Fibroblast of peridontal ligament (primary cell): ENCODE data around the gene TMEM45A.
"Not testable (repeated sequence)": the region's sequence is repeated elsewhere in the genome, so short reads cannot be mapped to it uniquely, and the experiment has no call there.

Experiments used
- DNase-seq: peaks from one replicate; pipeline ENCODE4 v3.0.0-alpha.2; 2010; ENCODE audit errors: extremely low read depth

TMEM45A gene, protein sequence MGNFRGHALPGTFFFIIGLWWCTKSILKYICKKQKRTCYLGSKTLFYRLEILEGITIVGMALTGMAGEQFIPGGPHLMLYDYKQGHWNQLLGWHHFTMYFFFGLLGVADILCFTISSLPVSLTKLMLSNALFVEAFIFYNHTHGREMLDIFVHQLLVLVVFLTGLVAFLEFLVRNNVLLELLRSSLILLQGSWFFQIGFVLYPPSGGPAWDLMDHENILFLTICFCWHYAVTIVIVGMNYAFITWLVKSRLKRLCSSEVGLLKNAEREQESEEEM

DNA sequence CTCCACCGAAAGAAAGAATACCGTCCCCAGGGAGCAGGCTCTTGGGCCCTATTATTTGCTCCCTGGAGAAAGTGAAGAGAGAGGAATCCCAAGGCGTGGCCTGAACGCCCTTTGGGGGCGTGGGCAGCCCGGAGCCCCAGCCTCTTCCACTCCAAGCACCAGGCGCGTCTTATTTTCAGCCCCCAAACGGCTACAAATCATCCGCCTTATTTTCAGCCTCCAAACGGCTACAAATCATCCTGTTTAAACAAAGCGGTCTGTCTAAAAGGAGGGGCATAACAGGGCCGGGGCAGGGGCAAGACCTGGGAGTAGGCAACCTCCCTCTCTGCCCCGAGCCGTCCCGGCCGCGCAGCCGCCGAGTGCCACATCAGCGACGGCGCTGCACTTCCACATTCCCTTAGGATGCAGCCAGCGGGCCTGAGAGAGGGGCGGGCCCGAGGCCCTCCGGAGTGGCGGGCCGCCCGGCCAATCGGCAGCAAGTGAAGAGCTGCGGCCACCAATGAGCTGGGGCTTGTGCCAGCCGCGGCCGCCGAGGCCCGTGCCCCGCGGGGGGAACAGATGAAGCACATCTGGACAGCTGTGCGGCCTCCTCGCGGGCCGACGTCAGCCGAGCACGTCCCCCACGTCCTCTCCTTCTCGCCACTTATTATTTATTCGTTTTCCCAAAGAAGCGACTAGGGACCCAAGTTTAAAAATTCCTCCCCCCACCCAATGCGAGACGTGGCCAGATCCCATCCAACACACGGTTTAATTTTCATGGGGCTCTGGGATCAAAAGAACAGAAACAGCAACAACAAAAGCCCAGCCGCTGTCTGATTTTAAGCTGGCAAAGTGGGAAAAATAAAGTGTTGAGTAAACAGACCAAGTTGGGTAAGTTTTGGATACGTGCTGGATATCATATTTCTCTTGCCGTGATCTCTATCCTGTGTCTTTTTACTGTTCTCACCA, at the start of gene TMEM45A:
TSS of gene TMEM45A (plus strand) at position 561 of the 948 bp plus-strand sequence. CDS start 62,593 bp downstream, outside the sequence.
- peak; percentile 94 for DNase-seq

DNA sequence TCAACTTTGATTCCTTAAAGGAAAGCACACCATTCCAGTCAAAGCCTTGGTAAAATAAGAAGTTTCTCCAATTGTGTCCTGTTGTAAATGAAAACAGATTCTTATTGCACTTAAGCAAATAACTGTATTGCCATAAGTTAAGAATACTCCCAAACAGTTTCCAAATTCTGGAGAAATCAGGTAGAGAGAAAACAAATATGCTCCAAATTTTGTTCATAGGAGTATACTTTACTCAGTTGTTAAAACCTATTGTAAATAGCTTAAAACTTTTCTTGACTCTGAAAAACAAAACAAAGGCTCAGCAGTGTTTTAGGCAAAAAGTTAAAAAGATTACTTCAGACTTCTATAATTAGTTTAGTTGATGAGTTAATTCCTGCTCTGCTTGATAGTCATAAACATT, 48.7 kb upstream of the TMEM45A start:
- DNase-seq: no peak

DNA sequence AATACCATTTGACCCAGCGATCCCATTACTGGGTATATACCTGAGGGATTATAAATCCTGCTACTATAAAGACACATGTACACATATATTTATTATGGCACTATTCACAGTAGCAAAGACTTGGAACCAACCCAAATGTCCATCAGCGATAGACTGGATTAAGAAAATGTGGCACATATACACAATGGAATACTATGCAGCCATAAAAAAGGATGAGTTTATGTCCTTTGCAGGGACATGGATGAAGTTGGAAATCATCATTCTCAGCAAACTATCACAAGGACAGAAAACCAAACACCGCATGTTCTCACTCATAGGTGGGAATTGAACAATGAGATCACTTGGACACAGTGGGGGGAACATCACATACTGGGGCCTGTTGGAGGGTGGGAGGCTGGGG, 45.4 kb upstream of the TMEM45A start:
- not testable (repeated sequence) for DNase-seq

DNA sequence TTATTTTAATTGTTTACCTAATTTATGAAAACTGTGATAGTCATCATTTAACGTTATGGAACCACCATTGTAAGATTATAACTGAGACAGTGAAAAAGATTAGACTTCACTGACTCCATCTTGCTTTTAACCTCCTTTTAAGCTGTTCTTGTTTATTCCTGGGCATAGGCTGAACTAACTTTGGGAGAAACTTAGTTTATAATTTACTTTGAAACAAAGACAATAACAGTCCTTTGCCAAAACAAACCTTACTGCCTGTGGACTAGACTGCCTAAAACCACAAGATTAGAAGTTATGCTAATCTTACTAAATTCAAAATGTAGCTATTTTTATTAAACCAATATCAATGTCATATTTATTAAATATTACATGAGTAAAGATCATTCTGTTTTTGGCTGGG, 44.3 kb upstream of the TMEM45A start:
- no peak for DNase-seq

DNA sequence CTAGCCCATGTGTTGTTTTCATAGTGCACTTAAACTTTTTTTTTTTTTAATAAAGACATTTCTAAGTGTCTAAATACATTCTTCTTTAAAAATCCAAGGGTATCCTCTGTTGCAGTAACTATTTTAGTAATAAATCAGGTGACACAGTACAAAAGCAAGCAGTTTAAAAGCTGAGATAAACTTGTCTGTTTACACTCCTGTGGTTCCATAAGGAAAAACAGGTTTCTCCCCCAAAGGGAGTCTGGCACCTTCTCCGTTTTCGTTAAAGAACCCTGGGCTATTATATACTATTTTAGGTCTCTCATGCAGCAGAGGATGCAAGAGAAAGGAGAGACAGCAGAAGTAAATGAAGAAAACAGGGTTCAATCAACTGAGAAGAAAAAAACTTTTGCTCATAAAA, 43.2 kb upstream of the TMEM45A start:
- no peak for DNase-seq

DNA sequence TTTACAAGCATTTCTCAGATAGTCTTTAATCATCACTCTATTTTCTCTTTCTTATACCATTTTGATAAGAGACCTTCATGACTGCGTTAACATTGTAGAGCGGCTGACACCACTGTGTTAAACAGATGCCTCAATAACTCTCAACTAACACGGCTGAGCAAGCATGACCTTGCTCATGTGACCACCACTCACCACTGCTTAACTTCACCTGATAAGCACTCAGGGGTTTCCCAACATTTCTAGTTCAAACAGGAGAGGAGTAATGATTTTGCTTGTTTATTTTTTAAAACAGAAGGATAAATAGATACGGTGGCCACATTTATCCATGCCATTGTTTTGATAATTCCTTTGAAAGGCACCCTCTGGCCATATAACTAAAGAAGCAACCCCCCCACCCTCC, 37.7 kb upstream of the TMEM45A start:
- no peak for DNase-seq

DNA sequence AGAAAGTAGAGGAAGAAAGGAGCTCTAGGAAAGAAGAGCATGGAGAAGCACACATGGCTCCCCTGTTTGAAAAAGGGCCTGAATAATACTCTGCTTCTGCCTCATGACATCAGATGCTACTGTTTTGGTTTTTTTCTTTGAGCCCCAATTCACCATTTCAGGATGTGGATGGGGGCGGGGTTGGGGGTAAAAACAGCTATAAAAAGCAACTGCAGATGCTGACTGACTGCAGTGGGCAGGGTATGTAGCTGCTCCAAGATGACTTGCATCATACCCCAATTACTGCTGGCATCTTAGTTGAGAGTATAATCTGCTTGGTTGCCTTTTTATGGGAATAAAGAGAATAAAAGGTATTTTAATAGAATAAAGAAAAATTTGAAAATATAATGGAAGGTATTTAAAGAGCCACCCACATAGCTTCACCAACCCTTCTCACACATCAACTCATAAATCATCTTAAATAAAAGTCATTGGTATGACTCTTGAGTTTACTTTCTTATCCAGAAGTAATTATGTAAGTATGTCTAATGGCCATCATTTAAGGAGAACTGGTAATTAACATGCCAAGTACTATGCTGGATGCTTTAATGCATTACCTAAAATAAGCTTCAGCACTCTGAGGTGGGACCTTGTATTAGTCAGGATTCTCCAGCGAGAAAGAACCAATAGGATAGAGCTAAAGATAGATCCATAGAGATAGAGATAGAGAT, 36.4 kb upstream of the TMEM45A start:
- peak; percentile 30 for DNase-seq

DNA sequence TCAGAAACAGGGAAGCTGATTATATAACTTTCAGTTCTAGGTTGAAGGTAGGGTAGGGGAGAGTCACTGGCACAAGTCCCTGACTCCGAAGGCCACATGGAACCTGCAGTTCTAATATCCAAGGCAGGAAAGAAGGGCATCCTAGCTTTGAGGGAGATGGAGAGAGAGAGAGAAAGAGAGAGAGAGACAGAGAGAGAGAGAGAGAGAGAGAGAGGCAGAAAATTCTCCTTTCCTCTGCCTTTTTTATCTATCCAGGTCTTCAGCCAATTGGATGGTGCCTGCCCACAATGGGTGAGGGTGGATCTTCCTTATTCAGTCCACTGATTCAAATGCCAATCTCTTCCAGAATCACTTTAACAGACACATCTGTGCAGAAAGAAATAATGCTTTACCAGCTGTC, 35.7 kb upstream of the TMEM45A start:
- no peak for DNase-seq

DNA sequence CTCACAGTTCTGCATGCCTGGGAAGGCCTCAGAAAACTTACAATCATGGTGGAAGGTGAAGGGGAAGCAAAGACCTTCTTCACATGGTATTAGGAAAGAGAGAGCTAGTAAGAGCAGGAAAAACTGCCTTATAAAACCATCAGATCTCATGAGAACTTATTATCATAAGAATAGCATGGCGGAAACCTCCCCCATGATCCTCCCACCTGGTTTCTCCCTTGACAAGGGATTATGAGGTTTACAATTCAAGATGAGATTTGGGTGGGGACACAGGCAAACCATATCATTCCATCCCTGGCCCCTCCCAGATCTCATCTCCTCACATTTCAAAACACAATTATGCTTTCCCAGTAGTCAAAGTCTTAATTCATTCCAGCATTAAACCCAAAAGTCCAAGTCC, 34.6 kb upstream of the TMEM45A start:
- no peak for DNase-seq

DNA sequence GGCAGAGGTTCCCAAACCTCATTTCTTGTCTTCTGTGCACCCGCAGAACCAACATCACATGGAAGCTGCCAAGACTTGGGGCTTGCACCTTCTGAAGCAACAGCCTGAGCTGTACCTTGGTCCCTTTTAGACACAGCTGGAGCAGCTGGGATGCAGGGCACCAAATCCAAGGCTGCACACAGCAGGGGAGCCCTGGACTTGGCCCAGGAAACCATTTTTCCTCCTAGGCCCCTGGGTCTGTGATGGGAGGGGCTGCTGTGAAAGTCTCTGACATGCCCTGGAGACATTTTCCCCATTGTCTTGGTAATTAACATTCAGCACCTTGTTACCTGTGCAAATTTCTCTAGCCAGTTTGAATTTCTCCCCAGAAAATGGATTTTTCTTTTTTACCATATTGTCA, 33.6 kb upstream of the TMEM45A start:
- no peak for DNase-seq

DNA sequence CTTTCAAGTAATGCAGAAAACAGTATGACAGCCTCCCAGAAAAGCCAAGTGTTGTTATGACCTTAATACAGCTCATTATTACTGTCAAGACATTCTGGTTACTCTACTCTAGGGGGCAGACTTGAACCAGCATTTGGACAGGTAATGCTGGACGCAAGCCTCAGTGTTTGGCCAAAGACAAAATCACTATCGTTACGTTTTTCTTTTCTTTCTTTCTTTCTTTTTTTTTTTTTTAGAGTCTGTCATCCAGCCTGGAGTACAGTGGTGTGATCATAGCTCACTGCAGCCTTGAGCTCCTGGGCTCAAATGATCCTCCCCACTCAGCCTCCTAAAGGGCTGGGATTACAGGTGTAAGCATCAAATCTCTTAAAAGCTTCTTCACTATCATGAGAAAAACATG, 29.4 kb upstream of the TMEM45A start:
- DNase-seq: peak; percentile 84

DNA sequence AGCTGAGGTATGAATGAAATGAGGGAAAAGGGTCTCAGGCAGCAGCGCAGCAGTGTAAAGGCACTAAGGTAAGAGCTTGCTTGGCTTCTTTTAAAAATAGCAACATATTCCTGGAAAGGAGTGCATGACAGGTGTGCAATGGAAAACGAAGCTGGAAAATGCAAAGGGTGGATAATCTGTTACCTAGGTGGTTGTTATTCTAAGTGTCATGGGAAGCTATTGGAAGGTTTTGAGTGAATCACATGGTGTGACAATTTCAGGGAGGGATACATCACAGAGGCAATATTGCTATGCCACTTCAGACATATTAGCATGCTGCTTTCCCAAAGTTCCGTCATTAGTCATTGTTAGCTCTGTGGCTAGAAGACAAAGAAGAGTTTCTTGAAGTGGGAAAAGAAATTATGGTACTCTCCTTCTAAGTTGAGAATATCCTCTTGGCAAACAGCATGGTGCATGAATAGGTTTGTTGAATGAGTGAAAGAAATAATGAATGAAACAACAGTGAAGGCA, 28.7 kb upstream of the TMEM45A start:
- DNase-seq: no peak

DNA sequence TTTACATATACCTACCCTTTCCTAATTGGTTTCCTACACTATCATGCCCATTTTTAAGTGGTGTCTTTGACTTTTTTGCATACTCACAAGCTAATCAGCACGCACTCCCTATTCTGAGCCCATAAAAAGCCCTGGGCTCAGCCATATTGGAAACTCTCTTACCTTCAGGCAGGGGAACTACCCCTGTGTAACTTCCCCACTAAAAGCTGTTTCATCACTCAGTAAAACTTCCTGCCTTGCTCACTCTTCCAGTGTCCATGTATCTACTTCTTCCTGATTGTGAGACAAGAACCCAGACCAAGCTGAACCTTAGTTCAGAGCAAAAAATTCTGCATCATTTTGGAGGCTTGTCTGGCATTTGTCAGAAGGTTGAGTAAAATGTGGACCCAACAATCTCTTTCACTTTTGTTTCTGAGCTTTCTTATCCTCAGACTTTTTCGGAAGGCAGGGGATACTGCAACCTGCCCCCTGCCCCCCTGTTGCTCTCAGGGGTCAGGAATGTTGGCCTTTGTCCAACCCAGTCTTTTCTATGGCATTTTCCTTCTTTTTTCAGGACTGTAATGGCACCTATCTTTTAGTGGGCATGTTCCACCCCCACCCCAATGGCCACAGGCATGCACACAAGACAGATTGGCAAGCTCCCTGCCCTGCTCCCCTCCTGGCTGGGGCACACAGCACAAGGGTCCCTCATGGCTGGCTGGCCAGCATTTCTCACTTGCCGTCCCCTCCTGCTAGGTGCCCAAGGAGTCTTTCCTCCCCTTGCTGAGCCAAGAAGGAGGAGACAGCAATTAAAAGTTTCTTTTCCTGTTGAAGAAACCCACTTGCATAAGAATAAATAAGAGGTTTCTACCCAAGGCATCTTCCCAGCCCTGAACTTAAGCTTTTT, 26.3 kb upstream of the TMEM45A start:
- peak; percentile 18 for DNase-seq

DNA sequence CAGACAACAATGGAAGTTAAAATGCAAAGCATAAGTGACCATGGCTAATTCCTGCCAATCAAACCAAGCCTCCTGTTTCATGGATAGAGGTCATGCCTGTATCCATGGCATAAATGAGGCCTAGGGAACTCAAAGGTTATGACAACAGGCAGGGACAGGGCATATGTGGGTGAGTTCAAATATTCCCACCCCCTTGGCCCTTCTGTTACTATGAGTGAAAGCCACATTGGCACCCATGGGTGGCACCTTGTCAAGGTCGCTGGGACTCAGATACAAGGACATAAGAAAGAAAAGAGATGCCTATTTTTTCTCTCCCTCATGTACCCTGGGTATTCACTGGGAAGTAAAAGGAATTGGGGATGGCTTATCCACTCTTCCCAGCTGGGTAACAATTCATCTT, 25.3 kb upstream of the TMEM45A start:
- DNase-seq: no peak

DNA sequence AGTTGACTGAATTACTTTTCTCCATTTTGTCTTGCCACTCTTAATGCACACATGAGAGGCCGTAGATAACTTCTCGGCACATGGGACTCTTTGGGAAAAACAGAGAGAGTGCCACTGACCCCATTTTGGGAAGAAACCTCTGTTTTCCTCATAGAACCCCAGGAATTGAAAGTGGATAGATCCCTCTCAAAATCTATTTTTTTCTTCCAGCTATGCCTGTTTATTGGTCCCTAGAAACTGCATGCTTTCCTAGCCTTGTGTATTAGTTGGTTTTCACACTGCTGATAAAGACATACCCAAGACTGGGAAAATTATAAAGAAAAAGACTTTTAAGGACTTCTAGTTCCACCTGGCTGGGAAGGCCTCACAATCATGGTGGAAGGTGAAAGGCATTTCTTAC, 23.7 kb upstream of the TMEM45A start:
- DNase-seq: no peak

DNA sequence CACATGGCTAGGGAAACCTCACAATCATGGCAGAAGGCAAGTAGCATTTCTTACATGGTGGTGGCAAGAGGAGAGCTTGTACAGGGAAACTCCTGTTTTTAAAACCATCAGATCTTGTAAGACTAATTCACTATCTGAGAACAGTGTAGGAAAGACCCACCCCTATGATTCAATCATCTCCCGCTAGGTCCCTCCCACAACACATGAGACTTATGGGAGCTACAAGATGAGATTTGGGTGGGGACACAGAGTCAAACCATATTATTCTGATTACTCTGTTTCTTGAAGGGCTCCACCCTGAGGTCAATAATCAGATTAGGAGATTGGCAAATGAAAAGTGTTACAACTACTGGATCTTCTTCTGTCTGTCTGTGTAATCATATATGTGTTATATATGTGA, 21.5 kb upstream of the TMEM45A start:
- no peak for DNase-seq

DNA sequence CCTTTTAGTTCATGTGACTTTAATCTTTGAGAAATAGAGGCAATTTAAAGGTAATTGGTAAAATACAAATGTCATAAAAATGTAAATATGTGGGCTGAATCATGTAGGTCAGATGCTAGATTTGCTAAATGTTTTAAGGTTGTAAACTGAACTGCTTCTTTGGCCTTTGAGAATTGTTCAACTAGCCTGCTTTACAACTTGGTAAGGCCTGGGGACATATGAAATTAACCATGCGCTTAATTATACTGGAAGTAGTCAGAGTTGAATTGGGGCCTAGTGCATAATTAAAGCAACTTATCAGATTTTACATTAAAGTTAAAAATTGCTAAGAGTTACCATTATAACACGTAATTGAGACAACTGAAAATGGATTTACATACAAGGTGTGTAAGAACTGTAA, 21.0 kb upstream of the TMEM45A start:
- no peak for DNase-seq

DNA sequence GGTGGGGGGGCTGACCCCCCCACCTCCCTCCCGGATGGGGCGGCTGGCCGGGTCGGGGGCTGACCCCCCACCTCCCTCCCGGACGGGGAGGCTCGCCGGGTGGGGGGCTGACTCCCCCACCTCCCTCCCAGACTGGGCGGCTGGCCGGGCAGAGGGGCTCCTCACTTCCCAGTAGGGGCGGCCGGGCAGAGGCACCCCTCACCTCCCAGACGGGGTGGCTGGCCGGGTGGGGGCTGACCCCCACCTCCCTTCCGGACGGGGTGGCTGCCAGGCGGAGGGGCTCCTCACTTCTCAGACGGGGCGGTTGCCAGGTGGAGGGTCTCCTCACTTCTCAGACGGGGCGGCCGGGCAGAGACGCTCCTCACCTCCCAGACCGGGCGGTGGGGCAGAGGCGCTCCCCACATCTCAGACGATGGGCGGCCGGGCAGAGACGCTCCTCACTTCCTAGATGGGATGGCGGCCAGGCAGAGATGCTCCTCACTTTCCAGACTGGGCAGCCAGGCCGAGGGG, 14.5 kb upstream of the TMEM45A start:
- not testable (repeated sequence) for DNase-seq

DNA sequence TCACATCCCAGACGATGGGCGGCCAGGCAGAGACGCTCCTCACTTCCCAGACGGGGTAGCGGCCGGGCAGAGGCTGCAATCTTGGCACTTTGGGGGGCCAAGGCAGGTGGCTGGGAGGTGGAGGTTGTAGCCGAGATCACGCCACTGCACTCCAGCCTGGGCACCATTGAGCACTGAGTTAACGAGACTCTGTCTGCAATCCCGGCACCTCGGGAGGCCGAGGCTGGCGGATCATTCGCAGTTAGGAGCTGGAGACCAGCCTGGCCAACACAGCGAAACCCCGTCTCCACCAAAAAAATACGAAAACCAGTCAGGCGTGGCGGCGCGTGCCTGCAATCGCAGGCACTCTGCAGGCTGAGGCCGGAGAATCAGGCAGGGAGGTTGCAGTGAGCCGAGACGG, 13.9 kb upstream of the TMEM45A start:
- DNase-seq: not testable (repeated sequence)

DNA sequence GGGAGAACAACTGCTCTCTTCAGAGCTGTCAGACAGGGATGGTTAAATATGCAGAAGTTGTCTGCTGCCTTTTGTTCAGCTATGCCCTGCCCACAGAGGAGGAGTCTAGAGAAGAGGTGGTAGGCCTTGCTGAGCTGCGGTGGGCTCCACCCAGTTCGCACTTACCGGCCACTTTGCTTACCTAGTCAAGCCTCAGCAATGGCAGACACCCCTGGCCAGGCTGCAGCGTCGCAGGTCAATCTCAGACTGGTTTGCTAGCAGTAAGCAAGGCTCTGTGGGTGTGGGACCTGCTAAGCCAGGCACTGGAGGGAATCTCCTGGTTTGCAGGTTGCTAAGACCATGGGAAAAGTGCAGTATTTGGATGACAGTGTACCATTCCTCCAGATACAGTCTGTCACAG, 12.3 kb upstream of the TMEM45A start:
- DNase-seq: no peak

DNA sequence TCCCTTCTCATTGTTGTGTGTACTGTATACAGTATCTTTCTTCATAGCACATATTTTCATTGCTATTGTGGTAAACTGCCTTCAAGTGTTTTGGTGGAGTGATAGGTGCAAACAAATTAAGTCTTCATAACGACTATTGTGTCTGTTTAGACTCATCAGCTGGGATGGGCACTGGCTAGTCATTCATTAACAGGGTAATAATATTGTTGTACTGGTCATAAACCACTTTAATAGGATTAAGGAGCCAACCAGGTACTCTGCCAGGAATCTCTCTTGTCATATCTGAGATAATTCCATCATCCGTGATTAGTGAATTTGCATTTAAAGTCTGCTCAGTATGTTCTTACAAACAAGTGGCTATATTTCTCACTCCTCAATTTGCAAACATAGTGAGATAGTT, 10.2 kb upstream of the TMEM45A start:
- no peak for DNase-seq
